ENCODE data around the gene RAPGEF2.
"Not testable (repeated sequence)": the region's sequence is repeated elsewhere in the genome, so short reads cannot be mapped to it uniquely, and the experiment has no call there.

GRCh38 chr4:159379064-159379463, 276.2 kb downstream of the RAPGEF2 start:
- TF ChIP-seq CTCF, POLR2A (IDR thresholded peaks at IDR 0.05): not testable (repeated sequence)
